NCI-H2196 (cell line): ENCODE results near the gene EXOC6.

Source experiments
- DNase-seq: peaks from one replicate; lab custom pipeline; 2025; ENCODE audit not compliant: unreplicated experiment; lab: John Stamatoyannopoulos, UW

The EXOC6 gene

GRCh38 chr10:93006435-93007039 lies 158.2 kb downstream of the EXOC6 start:
- peak; percentile 12 for DNase-seq

GRCh38 chr10:93015722-93016121 lies 167.4 kb downstream of the EXOC6 start:
- no peak for DNase-seq

GRCh38 chr10:93023013-93023650 lies 174.8 kb downstream of the EXOC6 start:
- no peak for DNase-seq

- no peak for DNase-seq
These were observed 177.8 kb downstream of the EXOC6 start for GRCh38 chr10:93026072-93026471.

- no peak for DNase-seq
These were observed 179.2 kb downstream of the EXOC6 start for GRCh38 chr10:93027508-93027907.

GRCh38 chr10:93028883-93029282 lies 180.6 kb downstream of the EXOC6 start:
- DNase-seq, result no peak

GRCh38 chr10:93030409-93030808 lies 182.1 kb downstream of the EXOC6 start:
- DNase-seq, result no peak

GRCh38 chr10:93032105-93032808 lies 183.9 kb downstream of the EXOC6 start:
- DNase-seq, result no peak

- no peak for DNase-seq
These were observed 184.5 kb downstream of the EXOC6 start for GRCh38 chr10:93032809-93033137.

GRCh38 chr10:93034426-93034825 lies 186.1 kb downstream of the EXOC6 start:
- no peak for DNase-seq

GRCh38 chr10:93039110-93039509 lies 190.8 kb downstream of the EXOC6 start:
- no peak for DNase-seq

GRCh38 chr10:93039721-93040120 lies 191.4 kb downstream of the EXOC6 start:
- DNase-seq, result no peak

- DNase-seq, result no peak
These were observed 206.2 kb downstream of the EXOC6 start for GRCh38 chr10:93054486-93054885.

- no peak for DNase-seq
These were observed 209.8 kb downstream of the EXOC6 start for GRCh38 chr10:93058139-93058538.

GRCh38 chr10:93059975-93060886 lies 211.9 kb downstream of the EXOC6 start, which contains the start of gene CYP26C1:
Gene CYP26C1 (plus strand): TSS chr10:93060798. CDS start chr10:93061264, 466 bp downstream.
- no peak for DNase-seq

GRCh38 chr10:93060887-93061593 lies 212.7 kb downstream of the EXOC6 start:
- DNase-seq, result no peak

GRCh38 chr10:93061594-93062513 lies 213.5 kb downstream of the EXOC6 start:
- no peak for DNase-seq

GRCh38 chr10:93062514-93063143 lies 214.3 kb downstream of the EXOC6 start:
- no peak for DNase-seq
